ENCODE measurements around the gene MYH14.

DNA sequence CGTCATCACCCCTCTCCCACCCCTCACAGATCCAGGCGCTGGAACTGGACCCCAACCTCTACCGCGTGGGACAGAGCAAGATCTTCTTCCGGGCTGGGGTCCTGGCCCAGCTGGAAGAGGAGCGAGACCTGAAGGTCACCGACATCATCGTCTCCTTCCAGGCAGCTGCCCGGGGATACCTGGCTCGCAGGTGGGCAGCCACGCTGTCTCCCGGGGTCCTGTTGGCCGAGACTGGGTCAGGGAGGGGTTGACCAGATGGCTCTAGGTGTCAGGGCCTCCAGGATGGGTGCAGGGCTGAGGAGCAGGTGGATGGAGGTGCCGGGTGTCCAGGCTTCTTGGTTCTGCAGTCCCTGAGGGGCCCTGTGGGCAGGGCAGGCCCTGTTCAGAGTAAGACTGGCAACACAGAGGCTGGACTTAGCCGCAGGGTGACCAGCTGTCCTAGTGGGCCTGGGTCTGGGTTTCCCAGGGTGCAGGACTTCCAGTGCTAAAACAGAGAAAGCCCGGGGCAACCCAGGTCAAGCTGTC, 58.1 kb downstream of the MYH14 start:
- TF ChIP-seq CTCF (IDR thresholded peaks at IDR 0.05) (no peak), POLR2A (IDR thresholded peaks at IDR 0.05) (no peak)
